Retina (tissue), 1 donor: Measurements from ENCODE around the gene SH2B3.
"Not testable (repeated sequence)": the region's sequence is repeated elsewhere in the genome, so short reads cannot be mapped to it uniquely, and the experiment has no call there.

ENCODE experiments used
- DNase-seq: peaks from one replicate; pipeline ENCODE4 v3.0.0-alpha.2; 2016

SH2B3 gene

GRCh38 chr12:111445726-111446581, 40.2 kb downstream of the SH2B3 start:
- DNase-seq, result no peak

DNA sequence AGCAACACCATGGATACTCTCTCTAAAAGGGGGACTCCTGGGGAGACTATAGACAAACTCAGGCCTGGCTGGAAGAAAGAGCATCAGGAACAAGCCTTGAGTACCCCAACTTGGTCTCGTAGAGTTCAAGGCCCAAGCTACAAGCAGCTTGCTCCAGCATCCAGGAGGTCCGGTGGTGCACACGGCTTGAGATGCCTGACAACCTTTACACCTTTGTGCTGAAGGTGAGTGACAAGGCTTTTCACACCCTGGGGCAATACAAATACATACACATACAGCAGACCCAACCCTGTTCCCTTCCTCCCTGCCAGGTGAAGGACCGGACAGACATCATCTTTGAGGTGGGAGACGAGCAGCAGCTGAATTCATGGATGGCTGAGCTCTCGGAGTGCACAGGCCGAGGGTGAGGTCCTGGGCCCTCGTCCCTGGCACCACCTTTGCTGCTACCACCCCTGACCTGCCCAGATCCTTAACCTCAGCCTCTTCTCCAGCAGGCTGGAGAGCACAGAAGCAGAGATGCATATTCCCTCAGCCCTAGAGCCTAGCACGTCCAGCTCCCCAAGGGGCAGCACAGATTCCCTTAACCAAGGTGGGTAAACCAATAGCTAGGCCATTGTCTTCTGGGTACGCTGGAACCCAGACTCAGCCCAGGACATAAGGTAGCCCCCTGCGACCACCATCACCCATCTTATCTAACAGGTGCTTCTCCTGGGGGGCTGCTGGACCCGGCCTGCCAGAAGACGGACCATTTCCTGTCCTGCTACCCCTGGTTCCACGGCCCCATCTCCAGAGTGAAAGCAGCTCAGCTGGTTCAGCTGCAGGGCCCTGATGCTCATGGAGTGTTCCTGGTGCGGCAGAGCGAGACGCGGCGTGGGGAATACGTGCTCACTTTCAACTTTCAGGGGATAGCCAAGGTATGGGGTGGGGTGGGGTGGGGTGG, 41.2 kb downstream of the SH2B3 start:
- DNase-seq, result no peak

GRCh38 chr12:111447571-111448265, 42.0 kb downstream of the SH2B3 start:
- DNase-seq, result no peak

- DNase-seq, result no peak
Observed at GRCh38 chr12:111448266-111448830, 42.6 kb downstream of the SH2B3 start.

- no peak for DNase-seq
Observed at GRCh38 chr12:111448846-111449790, 43.4 kb downstream of the SH2B3 start.

GRCh38 chr12:111450676-111451075, 45.0 kb downstream of the SH2B3 start:
- no peak for DNase-seq

GRCh38 chr12:111451232-111451631, 45.5 kb downstream of the SH2B3 start:
- no peak for DNase-seq

GRCh38 chr12:111451649-111452129, 46.0 kb downstream of the SH2B3 start:
- DNase-seq, result peak; percentile 61

DNA sequence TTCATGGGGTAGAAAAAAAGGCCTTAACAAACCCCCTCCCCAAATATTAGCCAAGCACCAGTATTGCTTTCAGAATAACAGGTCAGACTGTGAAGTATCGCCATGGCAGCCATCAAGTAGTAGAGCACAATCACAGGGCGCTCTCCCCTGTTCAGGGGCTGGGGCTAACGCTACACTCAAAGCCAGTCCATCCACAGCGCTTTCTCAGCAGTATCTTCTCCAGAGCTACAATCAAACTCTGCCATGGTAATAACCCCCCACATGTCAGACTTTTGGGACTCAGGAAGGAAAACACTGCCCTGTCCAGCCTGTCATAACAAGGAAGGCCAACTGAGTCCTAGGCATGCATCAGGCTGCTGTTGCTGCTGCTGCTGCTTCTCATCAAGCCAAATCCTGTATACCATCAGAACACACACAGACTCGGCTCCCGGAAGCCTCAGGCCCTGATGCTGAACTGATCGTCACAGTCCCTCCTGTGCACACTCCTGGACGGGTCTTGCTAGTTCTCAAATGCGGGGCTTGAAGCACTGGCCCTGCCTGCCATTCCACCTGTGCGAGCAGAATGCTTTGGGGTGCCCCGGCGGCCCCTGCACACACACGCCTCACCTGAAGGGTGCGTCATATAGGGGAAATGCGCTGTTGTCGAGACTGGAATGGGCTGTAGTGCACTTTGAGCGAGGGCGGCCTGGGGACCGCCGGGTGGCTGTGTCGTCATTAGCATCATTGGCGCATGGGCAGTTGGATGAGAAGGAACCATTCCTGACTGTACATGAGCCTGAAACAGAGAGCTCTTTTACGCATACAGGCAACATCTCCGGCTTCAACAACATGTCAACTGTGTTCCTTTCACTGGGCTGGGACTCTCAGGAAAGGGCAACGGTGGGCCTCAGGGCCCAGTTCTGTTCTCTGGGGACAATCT, 47.6 kb downstream of the SH2B3 start:
- DNase-seq, result no peak

DNA sequence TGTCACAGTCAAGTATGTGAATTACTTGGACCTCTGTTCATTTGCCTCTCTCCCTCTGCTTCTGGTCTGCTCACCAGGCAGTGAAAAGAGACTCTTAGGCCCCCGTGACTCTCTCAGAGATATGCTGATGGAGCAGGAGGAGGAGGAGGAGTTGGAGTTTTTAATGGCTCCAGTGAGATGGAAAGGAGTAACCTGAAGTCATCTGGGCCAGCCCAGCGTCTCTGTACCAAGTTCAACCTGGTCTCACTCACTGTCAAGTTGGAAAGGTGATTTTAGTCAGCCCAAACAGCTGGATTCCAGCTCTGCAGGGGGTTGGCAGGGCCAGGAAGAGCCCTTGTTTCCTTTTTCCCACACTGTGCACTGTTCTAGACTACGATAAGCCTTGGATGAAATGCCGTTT, 48.6 kb downstream of the SH2B3 start:
- DNase-seq, result no peak

- DNase-seq, result no peak
Observed at GRCh38 chr12:111454716-111455447, 49.2 kb downstream of the SH2B3 start.

- DNase-seq, result no peak
Observed at GRCh38 chr12:111455448-111456320, 50.0 kb downstream of the SH2B3 start.

GRCh38 chr12:111457071-111457470, 51.3 kb downstream of the SH2B3 start:
- DNase-seq, result no peak

- no peak for DNase-seq
Observed at GRCh38 chr12:111457577-111457976, 51.9 kb downstream of the SH2B3 start.

DNA sequence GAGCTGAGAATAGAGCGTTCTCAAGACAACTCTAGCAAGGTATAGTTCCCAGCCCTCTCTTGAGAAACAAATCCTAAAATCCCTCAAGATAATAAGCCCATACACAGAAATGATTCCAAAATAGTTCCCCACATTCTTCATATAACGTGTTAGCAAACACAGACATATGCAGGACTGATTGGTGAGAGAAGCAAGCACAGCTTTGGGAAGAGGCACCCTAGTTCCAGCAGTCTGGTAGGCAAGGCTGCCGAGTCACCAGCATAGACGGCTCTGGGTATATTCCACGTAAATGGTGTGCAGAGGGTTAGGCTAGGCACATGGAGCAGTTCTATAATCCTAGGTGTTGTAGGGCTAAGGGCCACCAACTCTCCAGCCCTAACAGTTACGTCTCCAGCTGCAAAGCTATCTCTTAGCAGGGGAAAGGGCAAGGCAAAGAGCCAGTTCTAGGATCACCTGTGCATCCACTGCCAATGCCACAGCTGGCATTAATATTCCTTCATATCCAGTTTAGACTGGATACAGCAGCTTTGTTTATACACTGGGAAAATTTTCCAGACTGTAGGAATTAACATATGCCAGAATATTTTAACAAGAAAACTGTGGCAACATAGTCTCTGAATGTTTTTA, 52.9 kb downstream of the SH2B3 start:
- DNase-seq, result no peak

GRCh38 chr12:111460111-111460510, 54.4 kb downstream of the SH2B3 start:
- DNase-seq, result not testable (repeated sequence)

DNA sequence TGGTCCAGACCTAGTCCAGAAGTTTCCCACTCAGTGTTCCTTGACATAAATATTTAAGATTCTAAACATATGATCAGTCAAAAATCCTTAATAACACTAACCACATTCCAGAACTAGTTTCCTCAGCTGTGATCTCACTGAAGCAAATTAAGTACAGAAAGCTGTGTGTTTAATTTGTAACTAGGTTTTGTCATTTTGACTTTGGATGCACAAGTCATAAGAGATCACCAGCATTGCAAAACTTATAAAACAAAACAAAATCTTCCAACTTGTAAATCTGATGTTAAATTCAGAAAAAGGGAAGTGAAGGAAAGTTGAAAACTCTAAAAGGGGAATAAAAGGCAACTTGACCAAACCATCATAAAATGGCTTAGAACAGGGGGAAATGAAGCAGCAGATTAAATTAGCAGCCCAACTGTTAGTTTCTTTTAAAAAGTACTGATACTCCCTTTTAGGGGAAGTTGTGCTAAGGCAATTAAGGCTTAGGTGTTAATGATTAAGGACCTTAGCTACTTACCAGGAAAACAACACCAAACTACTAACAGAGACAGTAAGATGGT, 56.6 kb downstream of the SH2B3 start:
- no peak for DNase-seq
